K562 (cell line): ENCODE results near the gene SIRT7. TPM values are rescaled to one million over a fixed set of nuclear protein-coding genes. Genes with fewer than 3 reads are reported as not detected.

Experiments
- ATF1 ChIP-seq, 2 experiments: fragments of 450-650 bp in 1 of 2; IDR thresholded peaks; 2 replicates each; pipeline ENCODE4 v1.6.1; 2016; ENCODE audit warnings: missing compliant biosample characterization in 1 of 2, missing genetic modification characterization in 1 of 2
- CBX8 ChIP-seq: fragments of 200-600 bp; sonication (generic); IDR thresholded peaks from 2 replicates; pipeline ENCODE4 v1.6.1; 2012; ENCODE audit warnings: borderline replicate concordance, mixed run types, low read depth, mild to moderate bottlenecking, moderate library complexity, mixed read lengths, low read length, control low read depth, inconsistent platforms; ENCODE audit not compliant: poor library complexity, severe bottlenecking; ENCODE audit errors: extremely low read depth
- GATAD2B ChIP-seq: fragments of 450-650 bp; IDR thresholded peaks from 2 replicates; pipeline ENCODE4 v1.6.1; 2017; ENCODE audit warnings: mild to moderate bottlenecking, borderline replicate concordance
- GTF2F1 ChIP-seq: IDR thresholded peaks from 2 replicates; pipeline ENCODE4 v1.6.1; 2011; ENCODE audit warnings: low read depth, low read length, improper control_type of control experiment
- HLTF ChIP-seq: fragments of 450-650 bp; IDR thresholded peaks from 2 replicates; pipeline ENCODE4 v1.6.1; 2016
- KHSRP ChIP-seq: fragments of 450-650 bp; IDR thresholded peaks from 2 replicates; pipeline ENCODE4 v1.6.1; 2017
- MAFG ChIP-seq: fragments of 450-650 bp; conservative IDR thresholded peaks from 2 replicates; pipeline ENCODE4 v1.6.1; 2016; ENCODE audit warnings: missing genetic modification characterization, missing compliant biosample characterization
- MAZ ChIP-seq, 2 experiments: fragments of 450-650 bp in 1 of 2; sonication (generic) in 1 of 2; formaldehyde crosslinking; IDR thresholded peaks in 1 of 2; conservative IDR thresholded peaks in 1 of 2; 2 replicates each; pipeline versions ENCODE4 v1.4.0 to v1.5.0; 2020; ENCODE audit warnings: mild to moderate bottlenecking in 1 of 2, missing genetic modification reagents in 1 of 2
- RB1 ChIP-seq: fragments of 450-650 bp; IDR thresholded peaks from 2 replicates; pipeline ENCODE4 v1.6.1; 2017; ENCODE audit warnings: low read depth, mild to moderate bottlenecking
- REST ChIP-seq, 2 experiments: fragments of 450-650 bp; formaldehyde crosslinking in 1 of 2; IDR thresholded peaks; 2 replicates each; pipeline versions ENCODE4 v1.4.0 to v1.6.1; 2014 to 2020; ENCODE audit warnings: mild to moderate bottlenecking in 2 of 2, borderline replicate concordance in 1 of 2, low read depth in 1 of 2
- RFX1 ChIP-seq: fragments of 450-650 bp; IDR thresholded peaks from 2 replicates; pipeline ENCODE4 v1.6.1; 2016; ENCODE audit warnings: mild to moderate bottlenecking, moderate library complexity
- SP1 ChIP-seq: sonication (generic); formaldehyde crosslinking; IDR thresholded peaks from 2 replicates; pipeline ENCODE4 v1.8.1; 2022; ENCODE audit warnings: mild to moderate bottlenecking, missing genetic modification reagents
- STAG1 ChIP-seq: sonication (generic); formaldehyde crosslinking; IDR thresholded peaks from 2 replicates; pipeline ENCODE4 v1.5.0; 2020; ENCODE audit warnings: missing genetic modification reagents, borderline replicate concordance
- TARDBP ChIP-seq: fragments of 450-650 bp; IDR thresholded peaks from 2 replicates; pipeline ENCODE4 v1.6.1; 2016
- TBP ChIP-seq: optimal IDR thresholded peaks from 2 replicates; pipeline ENCODE3; 2011; ENCODE audit warnings: low read depth, low read length, improper control_type of control experiment
- TRIM25 ChIP-seq: fragments of 450-650 bp; IDR thresholded peaks from 2 replicates; pipeline ENCODE4 v1.7.0; 2016; ENCODE audit warnings: borderline replicate concordance
- ZNF217 ChIP-seq: sonication (generic); formaldehyde crosslinking; IDR thresholded peaks from 2 replicates; pipeline ENCODE4 v1.8.0; 2022; ENCODE audit warnings: mild to moderate bottlenecking, missing genetic modification reagents
- ZSCAN29 ChIP-seq: fragments of 450-650 bp; IDR thresholded peaks from 2 replicates; pipeline ENCODE4 v1.6.1; 2017
- polyA plus RNA-seq, 8 experiments: library from polyadenylated mRNA; depleted of rRNA in 4 of 8; stranded (reverse) in 5 of 8; unstranded in 3 of 8; fragments of >200 nt; fragmentation: Nextera tagmentation in 2 of 8; fragmentation: Illumina TruSeq in 1 of 8; extraction: Ambion mirVana in 2 of 8; extraction: Trizol in 1 of 8; gene quantifications; 2 replicates each; pipeline versions ENCODE4 v1.2.1 to v1.2.3, GENCODE V29; 2011 to 2014; ENCODE audit warnings: inconsistent platforms in 1 of 8, missing spikeins in 1 of 8
- total RNA-seq, 7 experiments: library from RNA; depleted of rRNA in 6 of 7; stranded (reverse); fragments of >200 nt in 6 of 7; fragmentation: Illumina TruSeq in 2 of 7; extraction: Trizol in 2 of 7; gene quantifications; 2 replicates each; pipeline versions ENCODE4 v1.2.1 to v1.2.3, GENCODE V29; 2011 to 2021; ENCODE audit warnings: low replicate concordance in 1 of 7

The SIRT7 gene
- total and polyA plus RNA-seq, 9 of the 15 experiments (the other 6 are each of a cell fraction or from before 2014, with no cell fraction given): 1.6 to 54.8 (median 20.3) TPM

GRCh38 chr17:81870131-81870980 is 47.6 kb downstream of the SIRT7 start (continued):
- no peak for TF ChIP-seq REST (IDR thresholded peaks at IDR 0.05; ENCODE audit: borderline replicate concordance)
- TF ChIP-seq REST (CRISPR knock-in tag; IDR thresholded peaks at IDR 0.05; ENCODE audit: low read depth): 0 out of 2 replicates have a peak, but pooled peaks have one; percentile 36
- TF ChIP-seq GTF2F1: no peak
- no peak for TF ChIP-seq CBX8
- no peak for TF ChIP-seq KHSRP
- no peak for TF ChIP-seq TARDBP
- TF ChIP-seq GATAD2B: peak; percentile 78
- TF ChIP-seq RB1: peak; percentile 60; the same call in 1 of the 2 replicates
- TF ChIP-seq STAG1: 0 out of 2 replicates have a peak, but pooled peaks have one; percentile 3
- no peak for TF ChIP-seq RFX1
- TF ChIP-seq MAZ (CRISPR knock-in tag; conservative IDR thresholded peaks at IDR 0.05 in 1 of 2, IDR thresholded peaks at IDR 0.05 in 1 of 2): peak in 1 of 2 experiments; percentile 40; a peak in 1 of 4 replicates
- TF ChIP-seq TBP: peak; percentile 18
- TF ChIP-seq ZNF217 (CRISPR knock-in tag): no peak
- TF ChIP-seq ZSCAN29: no peak
- TF ChIP-seq HLTF: no peak
- 0 out of 2 replicates have a peak, but pooled peaks have one; percentile 55 for TF ChIP-seq SP1
- no peak for TF ChIP-seq TRIM25
- no peak for TF ChIP-seq MAFG (tag)
- no peak for TF ChIP-seq ATF1 (CRISPR knock-in tag; IDR thresholded peaks at IDR 0.05)
- TF ChIP-seq ATF1 (tag; IDR thresholded peaks at IDR 0.05): 0 out of 2 replicates have a peak, but pooled peaks have one; percentile 1
